Activated CD4-positive, alpha-beta T cell treated with anti-CD3 and anti-CD28 coated beads, Interleukin-2, amount 10 ng/mL, durations not matched to agents 24 days and 14 days (primary cell): ENCODE measurements around the gene PPP2R3B. TPM values are rescaled to one million over a fixed set of nuclear protein-coding genes. Genes with fewer than 3 reads are reported as not detected.
"Not testable (repeated sequence)": the region's sequence is repeated elsewhere in the genome, so short reads cannot be mapped to it uniquely, and the experiment has no call there.

Experiments used
- DNase-seq: peaks from one replicate; pipeline ENCODE4 v3.0.0; 2022
- H3K27ac Mint-ChIP-seq: one replicate; pipeline ENCODE4 v1.8.0; 2022; ENCODE audit warnings: mild to moderate bottlenecking, mixed read lengths
- H3K27me3 Mint-ChIP-seq: one replicate; pipeline ENCODE4 v1.8.0; 2022; ENCODE audit warnings: mixed read lengths
- H3K36me3 Mint-ChIP-seq: one replicate; pipeline ENCODE4 v1.8.0; 2022; ENCODE audit warnings: low read depth, mild to moderate bottlenecking, mixed read lengths
- H3K4me1 Mint-ChIP-seq: one replicate; pipeline ENCODE4 v1.8.0; 2021; ENCODE audit warnings: mixed read lengths
- H3K4me3 Mint-ChIP-seq: one replicate; pipeline ENCODE4 v1.8.0; 2022; ENCODE audit warnings: mild to moderate bottlenecking, moderate library complexity, mixed read lengths
- H3K9me3 Mint-ChIP-seq: one replicate; pipeline ENCODE4 v1.8.0; 2021; ENCODE audit warnings: mixed read lengths
- intact Hi-C: fragments of 100-400 bp; cut with micrococcal nuclease; formaldehyde crosslinking; loops from one replicate; pipeline ENCODE4 v1.15.1; 2023
- total RNA-seq: library from RNA; stranded (reverse); gene quantifications from 2 replicates; pipeline ENCODE4 v1.2.3, GENCODE V29; 2022

The PPP2R3B gene
- total RNA-seq, 1 donor from 2014 or later = 47.8 TPM

DNA sequence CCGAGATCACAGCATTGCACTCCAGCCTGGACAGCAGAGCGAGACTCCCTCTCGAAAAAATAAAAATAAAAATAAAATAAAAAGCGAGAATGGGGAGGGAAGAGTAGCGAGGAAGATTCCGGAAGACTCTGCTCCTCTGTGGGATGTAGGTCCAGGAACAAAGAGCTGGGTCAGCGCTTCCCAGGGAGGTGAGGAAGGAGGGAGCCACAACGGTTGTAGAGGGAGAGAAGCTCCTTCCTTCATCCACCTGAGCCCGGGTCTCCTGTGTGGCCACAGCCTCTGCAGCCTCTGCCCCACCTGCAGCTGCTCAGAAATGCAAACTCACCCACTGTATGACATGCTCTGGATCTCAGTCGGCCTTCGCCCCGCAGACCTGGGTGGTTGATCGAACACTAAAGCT, 3.8 kb upstream of the PPP2R3B start:
- no peak overlapping the region for H3K27ac Mint-ChIP-seq

DNA sequence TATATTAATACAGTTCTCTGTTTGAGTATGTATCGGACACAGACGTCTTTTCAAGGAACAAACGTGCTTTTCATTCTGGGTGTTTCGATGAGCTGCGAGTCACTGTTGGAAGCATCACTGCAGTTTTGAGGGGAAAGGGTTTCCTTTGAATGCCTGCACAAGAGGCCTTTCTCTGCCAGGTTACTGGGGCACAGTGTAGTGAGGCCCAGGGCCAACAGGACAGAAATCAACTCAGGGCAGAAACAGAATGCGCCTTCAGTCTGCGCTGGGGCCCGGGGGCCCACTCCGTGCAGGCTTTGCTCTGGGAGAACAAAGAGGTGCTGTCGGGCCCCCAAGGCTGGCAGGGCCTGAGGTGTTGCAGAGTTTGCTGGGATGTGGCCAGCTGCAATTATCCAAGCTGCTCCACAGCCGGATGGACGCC, 2.3 kb upstream of the PPP2R3B start:
- no peak for DNase-seq
- Mint-ChIP-seq H3K4me3 (no peak overlapping the region), H3K9me3 (no peaks in the 10 kb centered on the region), H3K4me1 (peaks cover 7% of the 10 kb centered on the region), H3K27ac (no peak overlapping the region), H3K27me3 (peaks cover 4% of the 10 kb centered on the region), H3K36me3 (peaks cover 4% of the 10 kb centered on the region)
- intact Hi-C loops = loop anchor here (5.0 kb wide), 1 partner anchor 183 kb away; no protein-coding TSS in a partner anchor

More for the DNA sequence above, 3.8 kb upstream of the PPP2R3B start:
- peaks cover 4% of the 10 kb centered on the region for H3K36me3 Mint-ChIP-seq
- DNase-seq = no peak
- intact Hi-C loops = no loop called here
- H3K4me3 Mint-ChIP-seq = no peak overlapping the region
- H3K9me3 Mint-ChIP-seq = peaks cover 2% of the 10 kb centered on the region
- peaks cover 7% of the 10 kb centered on the region for H3K4me1 Mint-ChIP-seq
- H3K27me3 Mint-ChIP-seq = peaks cover 4% of the 10 kb centered on the region

DNA sequence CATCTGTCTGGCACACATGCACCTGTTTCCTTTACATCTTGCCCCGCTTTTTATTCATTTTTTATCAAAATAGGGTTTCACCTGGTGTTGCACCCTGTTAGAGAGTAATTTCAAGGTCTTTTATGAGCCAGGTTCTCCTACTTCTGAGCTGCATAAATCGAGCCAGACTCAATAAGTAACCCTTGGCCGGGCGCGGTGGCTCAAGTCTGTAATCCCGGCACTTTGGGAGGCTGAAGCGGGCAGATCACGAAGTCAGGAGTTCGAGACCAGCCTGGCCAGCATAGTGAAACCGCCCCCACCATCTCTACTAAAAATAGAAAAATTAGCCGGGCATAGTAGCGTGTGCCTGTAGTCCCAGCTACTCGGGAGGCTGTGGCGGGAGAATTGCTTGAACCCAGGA, 1.0 kb upstream of the PPP2R3B start:
- peaks cover 4% of the 10 kb centered on the region for H3K36me3 Mint-ChIP-seq
- intact Hi-C loops = loop anchor here (1.0 to 5.0 kb wide), 6 partner anchors 13 to 1005 kb away; partner anchors contain the start of genes GTPBP6 and SLC25A6

DNA sequence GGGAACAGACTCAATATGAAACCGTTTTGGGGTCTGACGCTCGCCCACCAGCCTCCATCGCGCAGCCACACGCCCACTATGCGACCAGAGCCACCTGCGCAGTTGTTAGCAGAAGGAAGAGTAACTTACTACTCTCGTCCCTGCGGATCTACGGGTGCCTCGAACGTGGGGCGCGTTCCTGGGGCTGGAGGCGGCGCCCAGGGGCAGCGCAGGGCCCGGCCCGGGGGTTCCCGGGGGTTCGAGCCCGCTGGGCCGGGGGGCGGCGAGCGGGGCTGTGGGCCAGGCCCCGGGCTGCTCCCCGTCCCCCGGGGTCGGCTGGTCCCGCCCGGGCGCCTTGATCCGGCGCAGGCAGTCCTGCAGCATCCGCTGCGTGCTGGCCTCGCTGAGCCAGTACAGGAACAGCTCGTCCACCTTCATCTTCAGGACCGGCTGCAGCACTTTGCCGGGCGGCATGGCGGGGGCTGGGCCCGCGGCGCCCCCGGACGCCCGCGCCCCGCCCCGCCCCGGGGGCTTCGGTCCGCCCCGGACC, 404 bp downstream of the PPP2R3B start:
- Mint-ChIP-seq H3K36me3 (peaks cover 4% of the 10 kb centered on the region), H3K27me3 (peaks cover 4% of the 10 kb centered on the region), H3K27ac (peak overlapping the region; percentile 76), H3K9me3 (no peaks in the 10 kb centered on the region), H3K4me3 (peak overlapping the region; percentile 72), H3K4me1 (peaks cover 7% of the 10 kb centered on the region)
- intact Hi-C loops = loop anchor here (2.0 to 5.0 kb wide), 3 partner anchors 104 to 1006 kb away; partner anchors contain the start of gene SLC25A6
- DNase-seq = peak; percentile 77

More for the DNA sequence above, 1.0 kb upstream of the PPP2R3B start:
- peaks cover 7% of the 10 kb centered on the region for H3K4me1 Mint-ChIP-seq
- H3K9me3 Mint-ChIP-seq = no peaks in the 10 kb centered on the region
- H3K27me3 Mint-ChIP-seq = peaks cover 4% of the 10 kb centered on the region
- peak overlapping the region; percentile 83 for H3K4me3 Mint-ChIP-seq
- H3K27ac Mint-ChIP-seq = peak overlapping the region; percentile 95
- DNase-seq = peak; percentile 68

DNA sequence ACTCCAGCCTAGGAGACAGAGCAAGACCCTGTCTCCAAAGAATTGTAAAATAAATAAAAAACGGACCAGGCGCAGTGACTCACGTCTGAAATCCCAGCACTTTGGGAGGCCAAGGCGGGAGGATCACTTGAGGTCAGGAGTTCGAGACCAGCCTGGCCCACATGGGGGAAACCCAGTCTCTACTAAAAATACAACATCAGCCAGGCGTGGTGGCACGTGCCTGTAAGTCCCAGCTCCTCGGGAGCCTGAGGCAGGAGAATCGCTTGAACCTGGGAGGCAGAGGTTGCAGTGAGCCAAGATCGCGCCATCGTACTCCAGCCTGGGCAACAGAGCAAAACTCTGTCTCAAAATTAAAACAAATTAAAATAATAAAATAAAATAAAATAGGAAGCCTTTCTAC, 971 bp downstream of the PPP2R3B start:
- H3K9me3 Mint-ChIP-seq, H3K4me1 Mint-ChIP-seq, H3K27me3 Mint-ChIP-seq, H3K36me3 Mint-ChIP-seq, DNase-seq: not testable (repeated sequence)
- Mint-ChIP-seq H3K4me3 (peak overlapping the region; percentile 72), H3K27ac (peak overlapping the region; percentile 76)
- intact Hi-C loops = loop anchor here (2.0 to 5.0 kb wide), 3 partner anchors 103 to 1007 kb away; partner anchors contain the start of gene SLC25A6

DNA sequence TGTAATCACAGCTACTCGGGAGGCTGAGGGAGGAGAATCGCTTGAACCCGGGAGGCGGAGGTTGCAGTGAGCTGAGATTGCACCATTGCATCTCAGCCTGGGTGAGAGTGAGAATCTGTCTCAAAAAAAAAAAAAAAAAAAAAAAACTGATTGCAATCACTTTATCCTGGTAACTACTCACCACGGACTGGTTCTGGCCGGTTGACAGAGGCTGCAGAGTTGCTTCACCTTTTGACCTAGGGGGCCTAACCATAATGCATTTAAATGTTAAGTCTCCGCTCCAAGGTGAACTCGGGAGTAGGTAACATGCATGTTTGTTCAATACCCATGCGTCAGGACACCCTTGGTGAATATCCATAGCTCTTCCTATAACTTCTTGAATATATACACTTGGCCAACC, 1.8 kb downstream of the PPP2R3B start:
- intact Hi-C loops = loop anchor here (5.0 kb wide), 1 partner anchor 187 kb away; no protein-coding TSS in a partner anchor
- peaks cover 7% of the 10 kb centered on the region for H3K4me1 Mint-ChIP-seq

DNA sequence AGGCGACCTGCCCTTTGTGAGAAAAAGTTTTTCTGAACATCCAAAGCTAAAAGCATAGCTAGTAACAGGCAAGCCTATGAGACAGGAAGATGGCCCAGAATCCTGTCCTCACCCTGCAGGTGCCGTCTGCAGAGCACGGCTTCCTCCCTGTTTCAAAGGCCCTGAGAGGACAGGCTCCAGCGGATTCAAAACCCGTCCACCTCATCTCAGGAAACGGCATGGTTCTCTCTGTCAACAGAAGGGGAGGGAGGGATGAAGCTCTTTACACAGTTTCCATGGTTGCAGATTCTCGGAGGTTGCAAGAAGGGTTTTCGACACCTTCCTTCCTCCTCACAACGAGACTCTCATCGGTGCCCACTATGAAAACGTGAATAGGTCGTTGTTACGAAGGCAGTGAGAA, 8.3 kb downstream of the PPP2R3B start:
- no peak overlapping the region for H3K27ac Mint-ChIP-seq
- intact Hi-C loops = no loop called here
- peak; percentile 76 for DNase-seq

More for the DNA sequence above, 1.8 kb downstream of the PPP2R3B start:
- no peak for DNase-seq
- H3K4me3 Mint-ChIP-seq = no peak overlapping the region
- H3K9me3 Mint-ChIP-seq = no peaks in the 10 kb centered on the region
- peaks cover 4% of the 10 kb centered on the region for H3K36me3 Mint-ChIP-seq
- H3K27ac Mint-ChIP-seq = no peak overlapping the region
- peaks cover 4% of the 10 kb centered on the region for H3K27me3 Mint-ChIP-seq

DNA sequence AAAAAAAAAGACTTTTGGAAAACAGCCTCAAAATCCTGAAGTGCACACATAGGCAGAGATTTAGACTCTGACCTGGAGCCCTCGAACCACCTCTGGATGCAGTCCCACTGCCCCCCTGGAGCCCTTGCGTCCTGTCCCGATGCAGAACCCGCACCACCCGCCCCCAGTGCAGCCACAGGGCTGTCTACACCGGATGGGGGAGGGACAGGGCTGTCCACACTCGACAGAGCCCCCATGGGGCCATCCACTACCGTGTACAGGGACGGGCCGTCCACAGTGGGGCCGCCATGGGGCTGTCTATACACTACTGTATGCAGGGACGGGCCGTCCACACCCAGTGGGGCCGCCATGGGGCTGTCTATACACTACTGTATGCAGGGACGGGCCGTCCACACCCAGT, 10.5 kb downstream of the PPP2R3B start:
- DNase-seq, intact Hi-C loops, H3K36me3 Mint-ChIP-seq, H3K27ac Mint-ChIP-seq, H3K4me3 Mint-ChIP-seq, H3K9me3 Mint-ChIP-seq: not testable (repeated sequence)
- H3K27me3 Mint-ChIP-seq = peaks cover 31% of the 10 kb centered on the region
- peaks cover 19% of the 10 kb centered on the region for H3K4me1 Mint-ChIP-seq

More for the DNA sequence above, 8.3 kb downstream of the PPP2R3B start:
- no peaks in the 10 kb centered on the region for H3K9me3 Mint-ChIP-seq
- H3K36me3 Mint-ChIP-seq = no peaks in the 10 kb centered on the region
- H3K4me1 Mint-ChIP-seq = peaks cover 13% of the 10 kb centered on the region
- no peak overlapping the region for H3K4me3 Mint-ChIP-seq
- peaks cover 15% of the 10 kb centered on the region for H3K27me3 Mint-ChIP-seq

DNA sequence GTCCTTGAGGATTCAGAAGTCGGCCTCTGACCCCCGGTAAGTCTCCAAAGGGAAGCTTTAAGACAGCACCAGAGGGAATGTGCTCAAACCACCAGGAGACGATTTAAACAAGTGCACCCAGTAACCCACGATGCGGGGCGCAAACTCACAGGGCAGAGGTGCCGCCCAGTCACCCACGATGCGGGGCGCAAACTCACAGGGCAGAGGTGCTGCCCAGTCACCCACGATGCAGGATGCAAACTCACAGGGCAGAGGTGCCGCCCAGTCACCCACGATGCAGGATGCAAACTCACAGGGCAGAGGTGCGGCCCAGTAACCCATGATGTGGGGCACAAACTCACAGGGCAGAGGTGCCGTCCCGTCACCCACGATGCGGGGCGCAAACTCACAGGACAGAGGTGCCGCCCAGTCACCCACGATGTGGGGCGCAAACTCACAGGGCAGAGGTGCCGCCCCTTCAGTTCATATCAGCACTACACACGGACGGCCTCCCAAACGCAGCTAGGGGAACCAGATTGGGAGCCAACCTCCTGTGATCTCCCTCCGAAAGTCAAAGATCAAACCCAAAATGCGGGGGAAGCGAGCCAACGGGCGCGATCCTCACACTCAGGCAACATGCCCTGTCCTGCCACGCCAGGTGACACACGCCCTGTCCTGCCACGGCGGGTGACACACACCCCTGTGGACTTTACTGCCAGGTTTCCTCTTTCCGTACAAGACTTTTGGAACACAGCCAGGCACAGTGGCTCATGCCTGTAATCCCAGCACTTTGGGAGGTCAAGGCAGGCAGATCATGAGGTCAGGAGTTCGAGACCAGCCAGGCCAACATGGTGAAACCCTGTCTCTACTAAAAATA, 11.3 kb downstream of the PPP2R3B start:
- H3K36me3 Mint-ChIP-seq = peaks cover 8% of the 10 kb centered on the region
- H3K27me3 Mint-ChIP-seq = peaks cover 37% of the 10 kb centered on the region
- peak overlapping the region; percentile 85 for H3K4me3 Mint-ChIP-seq
- DNase-seq = no peak
- H3K9me3 Mint-ChIP-seq = no peaks in the 10 kb centered on the region
- intact Hi-C loops = no loop called here
- H3K4me1 Mint-ChIP-seq = peaks cover 19% of the 10 kb centered on the region
- peak overlapping the region; percentile 62 for H3K27ac Mint-ChIP-seq

DNA sequence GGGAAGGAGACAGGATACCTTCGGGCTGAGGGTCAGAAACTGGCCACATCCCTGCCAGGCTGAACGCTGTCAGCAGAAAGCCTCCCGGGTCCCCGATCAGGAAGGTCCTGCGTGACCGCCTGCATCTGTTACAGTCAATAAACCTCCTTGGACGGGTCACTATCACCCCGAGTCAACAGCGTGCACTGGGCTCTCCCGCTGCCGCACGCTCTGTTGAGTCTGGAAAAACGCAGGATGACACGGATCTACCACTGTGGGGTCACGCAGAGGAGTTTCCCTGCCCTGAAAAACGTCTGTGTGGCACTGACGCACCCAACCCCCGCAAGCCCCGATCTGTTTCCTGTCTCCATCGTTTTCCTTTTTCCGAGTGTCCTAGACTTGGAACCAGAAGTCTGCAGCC, 12.1 kb downstream of the PPP2R3B start:
- no peaks in the 10 kb centered on the region for H3K9me3 Mint-ChIP-seq
- no peak overlapping the region for H3K27ac Mint-ChIP-seq
- intact Hi-C loops = loop anchor here (1.0 kb wide), 1 partner anchor 13 kb away; no protein-coding TSS in a partner anchor
- H3K36me3 Mint-ChIP-seq = peaks cover 8% of the 10 kb centered on the region
- peak overlapping the region; percentile 85 for H3K4me3 Mint-ChIP-seq
- H3K4me1 Mint-ChIP-seq = peaks cover 19% of the 10 kb centered on the region
- peaks cover 37% of the 10 kb centered on the region for H3K27me3 Mint-ChIP-seq
- DNase-seq = no peak

DNA sequence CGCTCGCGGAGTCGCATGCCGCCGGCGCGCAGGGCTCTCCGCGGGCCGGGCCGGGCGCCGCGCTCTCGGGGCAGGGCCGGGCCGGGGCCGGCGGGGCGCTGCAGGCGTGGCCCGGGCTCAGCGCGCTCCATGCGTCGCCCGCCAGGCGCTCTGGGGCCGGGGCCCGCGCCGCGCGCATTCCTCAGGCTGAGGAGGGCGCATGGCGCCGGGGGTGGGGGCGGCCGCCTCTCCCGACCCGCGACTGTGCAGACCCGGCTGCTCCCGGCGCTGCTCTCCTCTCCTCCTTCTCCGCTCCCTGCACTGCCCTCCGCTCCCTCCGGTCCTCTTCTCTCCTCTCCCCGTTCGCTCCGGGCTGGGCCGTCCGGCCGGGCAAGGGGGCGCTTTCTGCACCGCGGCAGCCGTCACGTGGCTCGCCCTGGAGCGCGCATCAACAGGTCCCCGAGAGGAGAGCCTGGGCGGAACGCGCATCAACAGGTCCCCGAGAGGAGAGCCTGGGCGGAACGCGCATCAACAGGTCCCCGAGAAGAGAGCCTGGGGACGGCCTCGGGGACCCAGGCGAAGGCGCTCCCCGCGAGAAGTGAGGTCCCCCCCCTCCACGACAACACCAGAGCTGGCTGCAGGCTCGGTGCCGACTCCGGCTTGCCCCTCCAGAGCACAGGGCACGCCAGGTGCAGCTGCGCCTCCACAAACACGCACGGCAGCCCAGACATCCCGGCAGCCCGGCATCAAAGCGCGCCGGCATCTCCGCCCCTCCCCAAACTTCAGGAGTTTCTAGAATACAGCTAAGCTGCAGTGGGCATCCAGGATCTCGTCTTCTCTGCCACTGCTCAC, 12.9 kb downstream of the PPP2R3B start:
- peak; percentile 80 for DNase-seq

DNA sequence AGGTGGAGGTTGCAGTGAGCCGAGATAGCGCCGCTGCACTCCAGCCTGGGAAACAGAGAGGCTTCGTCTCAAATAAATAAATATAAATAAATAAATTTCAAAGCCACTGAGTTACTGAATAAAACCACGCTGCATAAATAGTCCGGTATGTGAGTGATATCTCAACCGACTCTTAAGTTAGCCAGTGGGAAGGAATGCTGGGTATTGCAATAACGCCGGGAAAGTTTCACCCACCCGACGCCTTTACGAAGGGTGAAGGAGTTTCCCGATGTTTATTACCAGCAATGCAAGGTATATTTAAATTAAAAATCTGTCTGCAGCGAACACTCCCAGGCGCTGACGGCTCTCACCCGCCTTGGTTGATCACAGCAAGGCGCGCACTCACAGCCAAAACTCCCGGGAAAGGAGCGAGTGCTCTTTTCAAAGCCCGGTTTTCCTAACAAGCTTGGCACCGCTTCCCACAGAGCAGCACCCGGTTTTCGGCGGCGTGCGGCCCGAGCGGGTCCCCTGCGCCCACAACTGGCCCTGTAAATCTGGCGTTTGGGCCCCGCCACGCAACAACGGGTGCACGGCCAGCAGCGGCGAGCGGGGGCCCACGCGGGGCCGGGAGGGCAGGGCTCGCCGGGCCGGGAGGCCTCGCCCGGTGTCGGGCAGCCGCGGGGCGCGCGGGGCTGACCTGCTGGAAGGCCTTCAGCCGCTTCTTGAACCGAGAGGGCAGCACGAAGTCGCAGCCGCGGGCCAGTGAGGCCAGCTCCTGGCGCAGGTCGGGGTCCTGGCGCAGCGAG, 13.7 kb downstream of the PPP2R3B start:
- Mint-ChIP-seq H3K27me3 (peaks cover 37% of the 10 kb centered on the region), H3K36me3 (peaks cover 8% of the 10 kb centered on the region), H3K27ac (no peak overlapping the region), H3K4me1 (peaks cover 13% of the 10 kb centered on the region), H3K4me3 (peak overlapping the region; percentile 78), H3K9me3 (no peaks in the 10 kb centered on the region)
- no peak for DNase-seq
- intact Hi-C loops = no loop called here

More for the DNA sequence above, 12.9 kb downstream of the PPP2R3B start:
- Mint-ChIP-seq H3K27me3 (peaks cover 37% of the 10 kb centered on the region), H3K4me3 (peak overlapping the region; percentile 85), H3K4me1 (peaks cover 19% of the 10 kb centered on the region), H3K9me3 (no peaks in the 10 kb centered on the region), H3K36me3 (peaks cover 8% of the 10 kb centered on the region), H3K27ac (peak overlapping the region; percentile 78)
- intact Hi-C loops = loop anchor here (1.0 kb wide), 1 partner anchor 13 kb away; no protein-coding TSS in a partner anchor

DNA sequence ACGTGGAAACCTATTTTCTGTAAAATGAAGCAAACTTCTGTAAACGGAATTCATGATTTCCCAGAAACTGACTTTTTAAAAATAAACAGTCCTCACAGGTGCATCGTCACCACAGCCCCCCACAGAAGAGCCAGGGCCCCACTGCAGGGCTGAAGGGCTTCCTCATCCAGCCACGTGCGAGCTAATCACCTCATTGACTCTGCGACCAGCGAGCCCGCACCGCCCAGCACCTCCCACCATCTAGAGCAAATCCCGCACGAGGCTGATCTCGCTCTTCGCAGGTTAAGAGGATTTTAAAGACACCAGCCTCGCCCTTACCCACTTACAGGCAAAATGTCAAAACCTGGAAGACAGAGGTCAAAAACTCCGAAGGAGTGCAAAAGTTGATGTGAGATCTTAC, 14.8 kb downstream of the PPP2R3B start:
- Mint-ChIP-seq H3K27me3 (peaks cover 37% of the 10 kb centered on the region), H3K4me1 (peaks cover 12% of the 10 kb centered on the region), H3K4me3 (peak overlapping the region; percentile 72), H3K27ac (no peak overlapping the region), H3K9me3 (no peaks in the 10 kb centered on the region), H3K36me3 (peaks cover 10% of the 10 kb centered on the region)
- DNase-seq = no peak
- intact Hi-C loops = no loop called here
